ENCODE measurements around the gene PLA2G4A.

PLA2G4A gene

GRCh38 chr1:187032316-187032981, 203.7 kb downstream of the PLA2G4A start:
- DNase-seq (ENCODE audit: low read depth) = no peak

- no peak for DNase-seq (ENCODE audit: low read depth)
These were observed 204.4 kb downstream of the PLA2G4A start for GRCh38 chr1:187032982-187033692.

GRCh38 chr1:187033693-187034390, 205.1 kb downstream of the PLA2G4A start:
- no peak for DNase-seq (ENCODE audit: low read depth)

- DNase-seq (ENCODE audit: low read depth) = no peak
These were observed 205.8 kb downstream of the PLA2G4A start for GRCh38 chr1:187034501-187034900.

GRCh38 chr1:187037973-187038553, 209.3 kb downstream of the PLA2G4A start:
- DNase-seq (ENCODE audit: low read depth) = no peak

Data from fibroblast of gingiva (primary cell).